Cardiac muscle cell (in vitro differentiated cells and primary cell): ENCODE measurements around the gene EFCAB6. TPM values are rescaled to one million over a fixed set of nuclear protein-coding genes. Genes with fewer than 3 reads are reported as not detected.

Experiments
- DNase-seq, 2 donors: peaks; one replicate each; pipeline versions ENCODE4 v3.0.0 to v3.0.0-alpha.2; 2010 to 2017; ENCODE audit warnings: low read depth in 1 of 2, low spot score in 1 of 2
- H3K27ac ChIP-seq: fragments of 200-600 bp; sonication (generic); 2 replicates; pipeline ENCODE4 v1.5.1; 2016
- H3K27me3 ChIP-seq: fragments of 200-600 bp; sonication (generic); 2 replicates; pipeline ENCODE4 v1.6.0; 2016; ENCODE audit warnings: control low read depth
- H3K36me3 ChIP-seq: fragments of 200-600 bp; sonication (generic); 2 replicates; pipeline ENCODE4 v1.5.1; 2016; ENCODE audit warnings: control low read depth
- H3K4me1 ChIP-seq: fragments of 200-600 bp; sonication (generic); 2 replicates; pipeline ENCODE4 v1.8.1; 2017; ENCODE audit warnings: low read depth, mild to moderate bottlenecking, mixed run types
- H3K4me3 ChIP-seq: fragments of 200-600 bp; sonication (generic); 2 replicates; pipeline ENCODE4 v1.5.1; 2016; ENCODE audit warnings: mild to moderate bottlenecking
- H3K9me3 ChIP-seq: fragments of 200-600 bp; sonication (generic); 2 replicates; pipeline ENCODE4 v1.5.1; 2017; ENCODE audit warnings: low read depth, mild to moderate bottlenecking, control low read depth
- polyA plus RNA-seq: library from polyadenylated mRNA; unstranded; fragments of >200 nt; fragmentation: Nextera tagmentation; extraction: Ambion mirVana; gene quantifications from 2 replicates; pipeline ENCODE4 v1.2.1, GENCODE V29; 2016
- total RNA-seq: library from RNA; depleted of rRNA; stranded (reverse); fragments of >200 nt; gene quantifications from 2 replicates; pipeline ENCODE4 v1.2.3, GENCODE V29; 2016
- TF ChIP-seq, protein P1 (sequence below): IDR thresholded peaks from 2 replicates; pipeline ENCODE4 v1.5.1; 2012; ENCODE audit warnings: low read depth, mild to moderate bottlenecking, low read length

The EFCAB6 gene
- total and polyA plus RNA-seq, 2 experiments from 2014 or later: 1.5 to 3.8 TPM

DNA sequence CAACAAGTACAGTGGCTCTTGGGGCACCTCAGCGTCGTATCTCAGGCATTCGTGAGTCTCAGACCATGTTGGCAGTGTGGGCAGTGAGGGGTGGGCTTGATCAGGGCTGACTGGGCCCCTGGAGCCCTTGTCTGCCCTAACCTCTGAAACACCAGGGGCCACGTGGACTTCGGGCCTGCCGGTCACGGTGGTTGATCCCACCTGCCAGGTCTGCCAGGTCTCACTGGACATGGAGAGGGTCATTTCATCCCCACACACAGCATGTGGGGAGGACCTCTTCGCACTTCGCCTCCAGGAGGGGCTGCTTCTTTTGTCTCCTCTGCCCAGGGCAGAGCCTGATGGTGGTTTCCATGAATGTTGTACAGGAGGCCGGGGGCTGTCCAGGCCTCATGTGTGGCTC is 323.2 kb downstream of the EFCAB6 start:
- H3K9me3 ChIP-seq: no peaks in the 10 kb centered on the region
- TF ChIP-seq, protein P1, sequence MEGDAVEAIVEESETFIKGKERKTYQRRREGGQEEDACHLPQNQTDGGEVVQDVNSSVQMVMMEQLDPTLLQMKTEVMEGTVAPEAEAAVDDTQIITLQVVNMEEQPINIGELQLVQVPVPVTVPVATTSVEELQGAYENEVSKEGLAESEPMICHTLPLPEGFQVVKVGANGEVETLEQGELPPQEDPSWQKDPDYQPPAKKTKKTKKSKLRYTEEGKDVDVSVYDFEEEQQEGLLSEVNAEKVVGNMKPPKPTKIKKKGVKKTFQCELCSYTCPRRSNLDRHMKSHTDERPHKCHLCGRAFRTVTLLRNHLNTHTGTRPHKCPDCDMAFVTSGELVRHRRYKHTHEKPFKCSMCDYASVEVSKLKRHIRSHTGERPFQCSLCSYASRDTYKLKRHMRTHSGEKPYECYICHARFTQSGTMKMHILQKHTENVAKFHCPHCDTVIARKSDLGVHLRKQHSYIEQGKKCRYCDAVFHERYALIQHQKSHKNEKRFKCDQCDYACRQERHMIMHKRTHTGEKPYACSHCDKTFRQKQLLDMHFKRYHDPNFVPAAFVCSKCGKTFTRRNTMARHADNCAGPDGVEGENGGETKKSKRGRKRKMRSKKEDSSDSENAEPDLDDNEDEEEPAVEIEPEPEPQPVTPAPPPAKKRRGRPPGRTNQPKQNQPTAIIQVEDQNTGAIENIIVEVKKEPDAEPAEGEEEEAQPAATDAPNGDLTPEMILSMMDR: no peak
- no peaks in the 10 kb centered on the region for H3K36me3 ChIP-seq
- H3K27ac ChIP-seq: no peak overlapping the region
- no peak overlapping the region for H3K4me3 ChIP-seq
- no peaks in the 10 kb centered on the region for H3K27me3 ChIP-seq
- DNase-seq: no peak
- no peaks in the 10 kb centered on the region for H3K4me1 ChIP-seq

DNA sequence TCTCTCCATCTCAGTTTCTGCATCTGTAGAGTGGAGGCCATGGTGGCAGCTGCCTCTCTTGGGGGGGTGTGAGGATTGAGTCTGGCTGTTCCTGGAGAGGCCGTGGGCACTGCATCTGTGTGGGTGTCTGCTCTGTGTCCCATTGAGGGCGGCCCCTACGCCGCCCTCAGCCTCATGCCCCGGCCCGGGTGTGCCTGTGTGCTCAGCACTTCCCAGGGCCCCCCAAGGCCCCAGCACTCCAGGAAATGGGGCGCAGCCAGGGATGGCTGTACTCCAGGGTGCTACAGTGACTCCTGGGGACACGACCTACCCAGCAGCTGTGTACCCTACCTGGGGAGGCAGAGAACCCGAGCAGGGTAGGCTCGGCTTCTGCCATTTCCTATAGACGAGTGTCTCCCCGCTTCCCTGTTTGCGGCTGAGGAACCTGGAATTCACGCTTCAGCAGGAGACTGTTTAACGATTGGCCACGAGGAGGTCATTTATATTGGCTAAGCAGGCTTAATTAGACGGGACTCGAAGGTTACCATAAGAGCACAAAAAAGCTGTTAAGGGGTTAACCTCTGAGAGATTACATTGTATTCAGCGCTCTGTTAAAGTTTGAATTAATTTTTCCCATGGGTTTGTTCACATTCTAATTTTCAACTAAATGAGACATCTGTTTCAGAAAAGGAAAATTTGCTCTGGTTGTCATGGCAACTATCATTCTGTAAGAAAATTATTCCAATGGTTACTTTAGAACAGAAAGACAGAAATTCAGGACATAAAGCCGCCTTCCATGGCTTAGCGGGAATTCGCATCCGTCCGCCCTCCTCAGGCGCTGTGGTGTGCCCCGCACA is 323.9 kb downstream of the EFCAB6 start:
- no peaks in the 10 kb centered on the region for H3K36me3 ChIP-seq
- no peaks in the 10 kb centered on the region for H3K27me3 ChIP-seq
- H3K4me3 ChIP-seq: no peak overlapping the region
- TF ChIP-seq, protein P1: no peak
- H3K4me1 ChIP-seq: no peaks in the 10 kb centered on the region
- no peak overlapping the region for H3K27ac ChIP-seq
- no peaks in the 10 kb centered on the region for H3K9me3 ChIP-seq
- no peak for DNase-seq

DNA sequence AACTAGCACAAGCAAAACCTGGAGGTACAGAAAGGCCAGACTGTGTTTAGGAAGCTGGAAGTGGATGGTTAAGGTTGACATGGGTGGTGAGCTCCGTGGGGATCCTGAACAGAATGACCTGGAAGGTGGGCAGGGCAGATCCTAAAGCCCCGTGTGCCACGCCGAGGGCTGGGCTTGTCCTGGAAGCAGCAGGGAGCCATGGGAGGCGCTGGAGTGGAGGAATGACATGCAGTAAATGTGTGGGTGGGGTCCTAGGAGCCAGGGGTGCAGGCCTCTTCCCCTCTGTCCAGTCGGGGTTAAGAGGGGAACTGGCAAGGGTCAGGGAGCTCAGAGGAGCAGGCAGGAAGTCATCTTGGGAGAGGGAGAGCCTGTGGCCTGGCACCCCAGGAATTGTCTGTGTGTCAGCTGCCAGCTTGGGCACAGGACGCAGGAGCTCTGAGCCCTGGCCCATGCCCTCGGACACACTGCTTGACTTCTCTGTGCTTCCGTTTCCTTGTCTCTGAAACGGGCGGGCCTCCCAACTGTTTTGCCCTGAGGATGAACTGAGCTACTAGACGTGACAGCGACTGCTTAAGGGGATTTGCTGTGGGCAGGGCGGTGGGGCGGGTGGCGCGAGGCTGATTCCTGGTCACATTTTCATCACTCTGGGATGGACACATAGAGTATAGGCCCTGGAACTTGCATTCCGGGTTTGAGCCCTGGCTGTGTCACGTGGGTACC is 324.6 kb downstream of the EFCAB6 start:
- H3K4me3 ChIP-seq: no peak overlapping the region
- H3K27me3 ChIP-seq: no peaks in the 10 kb centered on the region
- no peaks in the 10 kb centered on the region for H3K9me3 ChIP-seq
- TF ChIP-seq, protein P1: no peak
- no peaks in the 10 kb centered on the region for H3K4me1 ChIP-seq
- no peaks in the 10 kb centered on the region for H3K36me3 ChIP-seq
- no peak for DNase-seq
- H3K27ac ChIP-seq: no peak overlapping the region

DNA sequence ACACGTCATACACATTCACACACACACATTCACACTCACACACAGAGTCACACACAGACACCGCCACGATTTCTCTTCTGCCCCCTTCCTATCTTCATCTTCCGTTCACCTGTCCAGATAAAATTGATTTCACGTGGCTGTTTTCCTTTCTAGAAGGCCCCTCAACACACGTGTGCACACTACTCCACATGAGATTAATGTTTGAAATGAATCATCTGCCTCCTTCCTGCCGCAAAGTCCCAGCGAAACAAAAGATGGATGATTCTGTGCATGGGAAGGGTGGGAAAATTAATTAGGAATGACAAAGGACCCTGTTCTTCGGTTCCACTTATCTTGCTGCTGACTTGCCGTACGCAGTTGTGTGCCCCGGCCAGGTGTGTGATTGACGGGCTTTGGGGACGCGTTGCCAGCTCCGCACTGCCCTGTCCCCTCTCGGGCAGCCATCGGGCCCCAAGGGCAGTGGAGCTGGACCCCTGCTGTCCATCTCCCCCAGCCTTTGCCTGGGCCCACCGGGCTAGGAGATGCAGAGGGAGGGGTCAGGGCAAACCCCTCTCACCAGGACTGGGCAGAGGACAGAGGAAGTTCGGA is 326.5 kb downstream of the EFCAB6 start:
- H3K4me3 ChIP-seq: no peak overlapping the region
- DNase-seq: no peak
- TF ChIP-seq, protein P1: no peak
- H3K4me1 ChIP-seq: no peaks in the 10 kb centered on the region
- H3K27me3 ChIP-seq: no peaks in the 10 kb centered on the region
- H3K36me3 ChIP-seq: no peaks in the 10 kb centered on the region
- H3K27ac ChIP-seq: no peak overlapping the region
- H3K9me3 ChIP-seq: no peaks in the 10 kb centered on the region

DNA sequence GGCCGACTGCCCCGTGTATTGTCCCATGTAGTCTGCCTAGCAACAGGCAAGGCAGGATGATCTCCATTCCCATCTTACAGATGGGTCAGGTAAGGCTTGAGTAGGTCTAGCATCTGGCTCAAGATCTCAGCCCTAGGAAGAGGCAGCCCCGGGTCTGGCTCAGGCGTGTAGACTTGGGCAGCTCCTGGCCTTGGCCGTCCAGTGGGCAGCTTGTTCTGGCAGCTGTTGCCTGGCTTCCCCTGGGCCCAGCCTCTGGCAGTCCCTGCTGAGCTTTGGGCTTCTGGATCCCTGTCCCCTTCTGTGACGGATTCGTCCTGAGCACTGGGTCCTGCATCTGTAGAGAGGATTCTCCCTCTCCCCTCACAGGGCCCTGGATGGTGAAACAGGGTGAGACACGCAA is 327.9 kb downstream of the EFCAB6 start:
- Histone ChIP-seq H3K27ac (no peak overlapping the region), H3K27me3 (no peaks in the 10 kb centered on the region), H3K9me3 (no peaks in the 10 kb centered on the region), H3K36me3 (no peaks in the 10 kb centered on the region), H3K4me1 (no peaks in the 10 kb centered on the region), H3K4me3 (no peak overlapping the region)
- TF ChIP-seq, protein P1: no peak
- DNase-seq: no peak
